Endodermal cell (in vitro differentiated cells): Measurements from ENCODE around the gene PRSS57. TPM values are rescaled to one million over a fixed set of nuclear protein-coding genes. Genes with fewer than 3 reads are reported as not detected.

Experiments used
- DNase-seq: peaks from one replicate; pipeline ENCODE4 v3.0.0-alpha.2; 2017
- H3K27ac ChIP-seq: 2 replicates; pipeline ENCODE4 v1.5.1; 2013; ENCODE audit warnings: mild to moderate bottlenecking, low read depth, low read length, moderate library complexity
- H3K27me3 ChIP-seq: 2 replicates; pipeline ENCODE4 v1.6.1; 2013; ENCODE audit warnings: mild to moderate bottlenecking, low read length, moderate library complexity; ENCODE audit not compliant: insufficient read depth, control insufficient read depth, poor library complexity, severe bottlenecking
- H3K36me3 ChIP-seq: 2 replicates; pipeline ENCODE4 v1.7.0; 2013; ENCODE audit warnings: mild to moderate bottlenecking, low read length, moderate library complexity; ENCODE audit not compliant: control insufficient read depth, insufficient read depth
- H3K4me1 ChIP-seq: one replicate; pipeline ENCODE4 v1.7.0; 2013; ENCODE audit warnings: low read length; ENCODE audit not compliant: control insufficient read depth, insufficient read depth
- H3K4me3 ChIP-seq: 2 replicates; pipeline ENCODE4 v1.5.1; 2013; ENCODE audit warnings: mild to moderate bottlenecking, low read length, moderate library complexity
- H3K9ac ChIP-seq: 2 replicates; pipeline ENCODE4 v1.6.1; 2013; ENCODE audit warnings: mild to moderate bottlenecking, low read length, moderate library complexity; ENCODE audit not compliant: poor library complexity, severe bottlenecking; ENCODE audit errors: extremely low read depth
- H3K9me3 ChIP-seq: 2 replicates; pipeline ENCODE4 v1.6.1; 2013; ENCODE audit warnings: mild to moderate bottlenecking, low read length, moderate library complexity; ENCODE audit not compliant: control insufficient read depth
- H3K27ac Mint-ChIP-seq: 2 replicates; pipeline ENCODE4 v1.8.0; 2020; ENCODE audit warnings: mixed read lengths
- H3K27me3 Mint-ChIP-seq: 2 replicates; pipeline ENCODE4 v1.8.0; 2021; ENCODE audit warnings: mild to moderate bottlenecking, mixed read lengths; ENCODE audit not compliant: insufficient read depth
- H3K36me3 Mint-ChIP-seq: 2 replicates; pipeline ENCODE4 v1.8.0; 2020; ENCODE audit warnings: low read depth, mixed read lengths
- H3K4me1 Mint-ChIP-seq: 2 replicates; pipeline ENCODE4 v1.8.0; 2020; ENCODE audit warnings: mixed read lengths
- H3K4me3 Mint-ChIP-seq: 2 replicates; pipeline ENCODE4 v1.8.0; 2020; ENCODE audit warnings: mild to moderate bottlenecking, moderate library complexity, mixed read lengths
- H3K9me3 Mint-ChIP-seq: 2 replicates; pipeline ENCODE4 v1.8.0; 2020; ENCODE audit warnings: mild to moderate bottlenecking, mixed read lengths
- CTCF ChIP-seq: fragments of 200-600 bp; sonication (generic); conservative IDR thresholded peaks from 2 replicates; pipeline ENCODE4 v1.5.0; 2021; ENCODE audit warnings: antibody characterized with exemption, mild to moderate bottlenecking
- WGBS, 2 experiments: methylation state at CpG; one replicate each; pipeline versions ENCODE4 v1.1.5 to v1.1.7; 2013; ENCODE audit warnings: missing lambda C conversion rate in 2 of 2, mixed read lengths in 1 of 2; ENCODE audit not compliant: insufficient coverage in 1 of 2, insufficient read length in 1 of 2; 5-methylcytosine and 5-hydroxymethylcytosine counted together
- total RNA-seq, 2 donors: library from RNA; stranded (reverse); fragmentation: NEBNext Ultra II Directional in 1 of 2; extraction: Animal tissue kit (Norgen Biotek cat#: 25700) in 1 of 2; gene quantifications; 2 replicates in 1 of 2; 3 replicates in 1 of 2; pipeline ENCODE4 v1.2.1, GENCODE V29; 2021

Gene PRSS57
- total RNA-seq, 2 donors from 2014 or later: not detected

GRCh38 chr19:640161-640558 is 55.1 kb downstream of the PRSS57 start:
- no peak for TF ChIP-seq CTCF
- Histone ChIP-seq H3K4me3 (no peak overlapping the region), H3K9ac (no peak overlapping the region), H3K9me3 (no peaks in the 10 kb centered on the region), H3K27me3 (peaks cover 21% of the 10 kb centered on the region), H3K27ac (no peak overlapping the region), H3K36me3 (no peaks in the 10 kb centered on the region), H3K4me1 (no peaks in the 10 kb centered on the region)
- Mint-ChIP-seq H3K36me3 (no peaks in the 10 kb centered on the region), H3K4me1 (no peaks in the 10 kb centered on the region), H3K27me3 (peaks cover 33% of the 10 kb centered on the region), H3K27ac (no peak overlapping the region), H3K9me3 (no peaks in the 10 kb centered on the region), H3K4me3 (peak overlapping the region; percentile 54)
- WGBS, 2 experiments: 58 to 82% methylated on average over 11 to 25 of the region's 25 CpGs
- no peak for DNase-seq

- Histone ChIP-seq H3K4me3 (peak within 1 kb of the TSS; percentile 77), H3K27me3 (peaks cover 21% of the 10 kb centered on the region), H3K27ac (no peak within 1 kb of the TSS), H3K36me3 (no peaks in the 10 kb centered on the region), H3K9ac (no peak within 1 kb of the TSS), H3K4me1 (no peaks in the 10 kb centered on the region), H3K9me3 (no peaks in the 10 kb centered on the region)
- Mint-ChIP-seq H3K9me3 (no peaks in the 10 kb centered on the region), H3K4me3 (peak within 1 kb of the TSS; percentile 54), H3K27ac (peak within 1 kb of the TSS; percentile 35), H3K27me3 (peaks cover 33% of the 10 kb centered on the region), H3K36me3 (no peaks in the 10 kb centered on the region), H3K4me1 (no peaks in the 10 kb centered on the region)
- TF ChIP-seq CTCF: no peak
- 9 to 21% methylated on average over 35 to 106 of the region's 109 CpGs for WGBS, 2 experiments
- DNase-seq: peak; percentile 98
Observed at GRCh38 chr19:639253-640160, 55.7 kb downstream of the PRSS57 start, which contains the start of gene FGF22. Gene FGF22, plus strand, starts transcription at chr19:639879. Its CDS starts 47 bp downstream, at chr19:639926.

- Mint-ChIP-seq H3K4me3 (peak overlapping the region; percentile 54), H3K36me3 (no peaks in the 10 kb centered on the region), H3K9me3 (no peaks in the 10 kb centered on the region), H3K27ac (no peak overlapping the region), H3K4me1 (peaks cover 4% of the 10 kb centered on the region), H3K27me3 (peaks cover 34% of the 10 kb centered on the region)
- no peak for TF ChIP-seq CTCF
- H3K4me1 ChIP-seq: peaks cover 2% of the 10 kb centered on the region
- no peak overlapping the region for H3K9ac ChIP-seq
- peaks cover 21% of the 10 kb centered on the region for H3K27me3 ChIP-seq
- no peak overlapping the region for H3K27ac ChIP-seq
- no peaks in the 10 kb centered on the region for H3K36me3 ChIP-seq
- H3K4me3 ChIP-seq: no peak overlapping the region
- no peak for DNase-seq
- no peaks in the 10 kb centered on the region for H3K9me3 ChIP-seq
- WGBS, 2 experiments: 64 to 70% methylated on average over 15 to 17 of the region's 17 CpGs
Observed at GRCh38 chr19:638906-639252, 56.4 kb downstream of the PRSS57 start.

Other genes starting within 250 kb of the PRSS57 start
- gene SHC2, start 234.4 kb downstream of the PRSS57 start, total RNA-seq: 10 to 100 TPM; 56.5 to 93.0 TPM
- 1 to 10 TPM in 1 of 2 donors, under 1 TPM in 1; 0.46 to 1.5 TPM for gene MADCAM1, start 199.0 kb downstream of the PRSS57 start, total RNA-seq
- gene TPGS1, start 188.0 kb downstream of the PRSS57 start, total RNA-seq: 10 to 100 TPM; 11.7 to 13.0 TPM
- 100 to 1,000 TPM; 128 to 138 TPM for gene CDC34, start 163.7 kb downstream of the PRSS57 start, total RNA-seq
- gene GZMM, start 151.4 kb downstream of the PRSS57 start, total RNA-seq: under 1 TPM in 1 of 2 donors, not detected in 1; 0.51 TPM
- 100 to 1,000 TPM; 808 to 833 TPM for gene BSG, start 122.9 kb downstream of the PRSS57 start, total RNA-seq
- under 1 TPM; 0.15 to 0.75 TPM for gene HCN2, start 105.6 kb downstream of the PRSS57 start, total RNA-seq
- gene POLRMT, start 61.9 kb downstream of the PRSS57 start, total RNA-seq: 10 to 100 TPM; 76.6 to 86.4 TPM
- gene FGF22, start 55.6 kb downstream of the PRSS57 start, total RNA-seq: under 1 TPM; 0.81 to 0.82 TPM
- 10 to 100 TPM; 49.1 to 66.4 TPM for gene RNF126, start 32.2 kb downstream of the PRSS57 start, total RNA-seq
- gene FSTL3, start 19.1 kb downstream of the PRSS57 start, total RNA-seq: 10 to 100 TPM in 1 of 2 donors, 1 to 10 TPM in 1; 9.8 to 14.1 TPM
- gene PALM, start 13.5 kb upstream of the PRSS57 start, total RNA-seq: 10 to 100 TPM; 32.9 to 40.8 TPM
- under 1 TPM in 1 of 2 donors, not detected in 1; 0.11 TPM for gene MISP, start 55.7 kb upstream of the PRSS57 start, total RNA-seq
- 100 to 1,000 TPM; 647 to 694 TPM for gene PTBP1, start 102.0 kb upstream of the PRSS57 start, total RNA-seq
- 100 to 1,000 TPM; 110 to 111 TPM for gene PLPPR3, start 126.5 kb upstream of the PRSS57 start, total RNA-seq
- 1 to 10 TPM; 2.5 to 3.7 TPM for gene AZU1, start 132.4 kb upstream of the PRSS57 start, total RNA-seq
- not detected for gene PRTN3, start 145.5 kb upstream of the PRSS57 start, total RNA-seq
- gene ELANE, start 156.9 kb upstream of the PRSS57 start, total RNA-seq: not detected
- 1 to 10 TPM in 1 of 2 donors, under 1 TPM in 1; 0.38 to 1.1 TPM for gene CFD, start 164.2 kb upstream of the PRSS57 start, total RNA-seq
- 10 to 100 TPM; 75.8 to 92.4 TPM for gene MED16, start 197.7 kb upstream of the PRSS57 start, total RNA-seq
- not detected for gene RNU6-9, start 198.0 kb upstream of the PRSS57 start, total RNA-seq
- 10 to 100 TPM; 61.1 to 64.7 TPM for gene R3HDM4, start 217.8 kb upstream of the PRSS57 start, total RNA-seq
- under 1 TPM in 1 of 2 donors, not detected in 1; 0.73 TPM for gene KISS1R, start 221.9 kb upstream of the PRSS57 start, total RNA-seq
- 100 to 1,000 TPM; 121 to 124 TPM for gene ARID3A, start 230.6 kb upstream of the PRSS57 start, total RNA-seq